Calu3 (cell line): ENCODE measurements around the gene VWA2. TPM values are rescaled to one million over a fixed set of nuclear protein-coding genes. Genes with fewer than 3 reads are reported as not detected.
"Not testable (repeated sequence)": the region's sequence is repeated elsewhere in the genome, so short reads cannot be mapped to it uniquely, and the experiment has no call there.

Experiments
- BruUV-seq: library from RNA; stranded (reverse); fragments of 400-500 nt; replicated peaks from 2 replicates; lab custom pipeline; 2021; lab: Mats Ljungman, UMichigan
- CTCF ChIA-PET: fragments of 300-600 bp; sonication (Branson Sonifier 250); formaldehyde crosslinking; loops from one replicate; lab custom pipeline; 2022; ENCODE audit warnings: antibody characterized with exemption; lab: Charles Lee
- DNase-seq: peaks from one replicate; pipeline ENCODE4 v3.0.0; 2022
- H3K27ac Mint-ChIP-seq: one replicate; pipeline ENCODE4 v1.8.0; 2022; ENCODE audit warnings: mixed read lengths; ENCODE audit not compliant: unreplicated experiment
- H3K27me3 Mint-ChIP-seq: one replicate; pipeline ENCODE4 v1.8.0; 2022; ENCODE audit warnings: mixed read lengths; ENCODE audit not compliant: unreplicated experiment
- H3K36me3 Mint-ChIP-seq: one replicate; pipeline ENCODE4 v1.8.0; 2022; ENCODE audit warnings: mild to moderate bottlenecking, moderate library complexity, mixed read lengths; ENCODE audit not compliant: insufficient read depth, unreplicated experiment
- H3K4me1 Mint-ChIP-seq: one replicate; pipeline ENCODE4 v1.8.0; 2022; ENCODE audit warnings: mild to moderate bottlenecking, low read depth, mixed read lengths; ENCODE audit not compliant: unreplicated experiment
- H3K4me3 Mint-ChIP-seq: one replicate; pipeline ENCODE4 v1.8.0; 2022; ENCODE audit warnings: mild to moderate bottlenecking, low read depth, moderate library complexity, mixed read lengths; ENCODE audit not compliant: unreplicated experiment
- H3K9me3 Mint-ChIP-seq: one replicate; pipeline ENCODE4 v1.8.0; 2022; ENCODE audit warnings: low read depth, mixed read lengths; ENCODE audit not compliant: unreplicated experiment
- intact Hi-C: fragments of 100-400 bp; cut with micrococcal nuclease; formaldehyde crosslinking; loops from one replicate; pipeline ENCODE4 v1.10.0; 2022; ENCODE audit not compliant: unreplicated experiment
- total RNA-seq: library from RNA; stranded (reverse); gene quantifications from 2 replicates; pipeline ENCODE4 v1.2.3, GENCODE V29; 2022
- TF ChIP-seq, protein P1 (sequence below): fragments of 200-600 bp; IDR thresholded peaks from one replicate; pipeline ENCODE4 v1.8.0; 2022; ENCODE audit warnings: antibody characterized with exemption; ENCODE audit not compliant: unreplicated experiment

The VWA2 gene
- total RNA-seq, 1 experiment from 2014 or later = 4.2 TPM

DNA sequence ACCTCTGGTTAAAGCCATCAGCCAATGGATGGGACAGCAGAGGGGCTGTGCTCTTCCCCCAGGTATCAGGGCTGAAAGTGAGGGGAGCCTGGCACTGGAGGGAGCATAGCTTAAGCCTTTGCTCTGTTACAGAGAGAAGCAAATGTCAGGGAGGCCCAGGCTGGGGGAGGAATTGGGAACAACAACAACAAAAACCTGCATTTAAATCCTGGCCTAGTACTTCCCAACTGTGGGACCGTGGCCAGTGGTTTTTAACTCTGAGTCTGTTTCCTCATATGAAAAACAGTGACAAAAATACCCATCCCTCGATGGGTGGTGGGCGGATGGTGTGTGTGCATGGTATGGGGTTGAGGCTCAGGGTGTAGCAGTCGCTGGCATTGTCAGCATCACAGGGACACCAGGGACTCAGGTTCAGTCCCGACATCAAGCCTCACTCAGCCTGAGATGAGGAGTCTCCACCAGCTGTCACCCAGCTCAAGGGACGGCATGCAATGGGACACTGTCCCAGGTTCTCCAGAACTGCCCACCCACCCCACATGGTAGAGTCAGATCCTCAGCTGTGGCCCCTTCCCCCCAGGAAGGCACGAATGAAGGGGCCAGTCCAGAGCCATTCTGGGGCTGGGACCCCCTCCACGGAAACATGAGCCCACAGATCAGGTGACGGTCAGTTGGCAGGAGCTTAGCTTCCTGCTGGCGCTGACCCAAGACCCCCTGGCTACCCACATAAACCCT is 90.7 kb downstream of the VWA2 start:
- no peak overlapping the region for H3K4me3 Mint-ChIP-seq
- CTCF ChIA-PET = no interaction called here

DNA sequence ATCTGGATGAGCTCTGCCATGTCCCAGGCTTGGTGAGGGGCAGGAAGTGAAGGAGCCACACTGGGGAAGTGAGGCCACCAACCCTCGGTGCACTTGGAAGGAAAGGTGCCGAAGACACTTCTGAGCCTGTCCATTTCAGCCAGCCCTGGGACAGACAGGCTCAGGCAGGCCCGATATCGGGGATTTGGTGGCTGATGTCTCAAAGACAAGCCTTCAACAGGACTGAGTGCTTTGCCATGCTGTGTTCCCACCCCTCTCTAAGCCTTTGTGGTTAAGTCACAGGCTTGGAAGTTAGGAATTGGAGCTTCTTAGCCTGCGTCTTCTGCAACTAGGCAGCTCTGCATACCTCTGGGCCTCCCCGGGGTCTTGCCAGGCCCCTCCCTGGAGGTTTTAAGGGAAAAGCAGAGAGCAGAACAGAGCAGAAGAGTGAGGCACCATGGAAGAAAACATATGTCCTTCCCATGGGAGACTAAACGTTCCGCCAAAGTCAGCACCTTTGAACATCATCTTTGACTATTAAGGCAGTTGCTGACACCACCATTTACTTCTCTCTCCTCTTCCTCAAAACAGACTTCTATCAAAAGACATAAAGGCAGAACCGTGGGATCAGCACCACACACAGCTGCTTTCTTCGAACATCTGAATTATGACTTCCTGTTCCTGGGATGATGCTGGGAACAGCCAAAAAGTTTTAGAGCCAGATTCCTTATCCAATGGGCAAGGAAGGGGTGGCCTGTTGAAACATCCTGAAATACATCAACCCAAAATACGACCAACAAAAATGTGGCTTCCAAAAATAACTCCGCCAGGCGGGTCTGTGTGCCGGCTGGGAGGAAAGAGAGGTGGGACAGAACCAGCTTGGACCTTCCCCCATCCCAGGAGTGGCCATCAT is 93.5 kb downstream of the VWA2 start:
- H3K36me3 Mint-ChIP-seq = no peaks in the 10 kb centered on the region
- no peak overlapping the region for H3K4me3 Mint-ChIP-seq
- TF ChIP-seq, protein P1, sequence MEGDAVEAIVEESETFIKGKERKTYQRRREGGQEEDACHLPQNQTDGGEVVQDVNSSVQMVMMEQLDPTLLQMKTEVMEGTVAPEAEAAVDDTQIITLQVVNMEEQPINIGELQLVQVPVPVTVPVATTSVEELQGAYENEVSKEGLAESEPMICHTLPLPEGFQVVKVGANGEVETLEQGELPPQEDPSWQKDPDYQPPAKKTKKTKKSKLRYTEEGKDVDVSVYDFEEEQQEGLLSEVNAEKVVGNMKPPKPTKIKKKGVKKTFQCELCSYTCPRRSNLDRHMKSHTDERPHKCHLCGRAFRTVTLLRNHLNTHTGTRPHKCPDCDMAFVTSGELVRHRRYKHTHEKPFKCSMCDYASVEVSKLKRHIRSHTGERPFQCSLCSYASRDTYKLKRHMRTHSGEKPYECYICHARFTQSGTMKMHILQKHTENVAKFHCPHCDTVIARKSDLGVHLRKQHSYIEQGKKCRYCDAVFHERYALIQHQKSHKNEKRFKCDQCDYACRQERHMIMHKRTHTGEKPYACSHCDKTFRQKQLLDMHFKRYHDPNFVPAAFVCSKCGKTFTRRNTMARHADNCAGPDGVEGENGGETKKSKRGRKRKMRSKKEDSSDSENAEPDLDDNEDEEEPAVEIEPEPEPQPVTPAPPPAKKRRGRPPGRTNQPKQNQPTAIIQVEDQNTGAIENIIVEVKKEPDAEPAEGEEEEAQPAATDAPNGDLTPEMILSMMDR = no peak
- intact Hi-C loops = no loop called here
- H3K9me3 Mint-ChIP-seq = no peaks in the 10 kb centered on the region
- no peak for DNase-seq
- peaks cover 12% of the 10 kb centered on the region for H3K27me3 Mint-ChIP-seq
- CTCF ChIA-PET = no interaction called here
- BruUV-seq = no TSS peak
- H3K4me1 Mint-ChIP-seq = no peaks in the 10 kb centered on the region
- H3K27ac Mint-ChIP-seq = no peak overlapping the region

More for the DNA sequence above, 90.7 kb downstream of the VWA2 start:
- BruUV-seq = no TSS peak
- Mint-ChIP-seq H3K27me3 (peaks cover 12% of the 10 kb centered on the region), H3K36me3 (no peaks in the 10 kb centered on the region), H3K9me3 (no peaks in the 10 kb centered on the region), H3K27ac (no peak overlapping the region), H3K4me1 (no peaks in the 10 kb centered on the region)
- no peak for DNase-seq
- TF ChIP-seq, protein P1 = no peak
- intact Hi-C loops = no loop called here

GRCh38 chr10:114333441-114333840 is 94.4 kb downstream of the VWA2 start:
- peaks cover 12% of the 10 kb centered on the region for H3K27me3 Mint-ChIP-seq
- H3K4me1 Mint-ChIP-seq, BruUV-seq, H3K4me3 Mint-ChIP-seq, H3K36me3 Mint-ChIP-seq, CTCF ChIA-PET, intact Hi-C loops, H3K27ac Mint-ChIP-seq, DNase-seq, H3K9me3 Mint-ChIP-seq: not testable (repeated sequence)

DNA sequence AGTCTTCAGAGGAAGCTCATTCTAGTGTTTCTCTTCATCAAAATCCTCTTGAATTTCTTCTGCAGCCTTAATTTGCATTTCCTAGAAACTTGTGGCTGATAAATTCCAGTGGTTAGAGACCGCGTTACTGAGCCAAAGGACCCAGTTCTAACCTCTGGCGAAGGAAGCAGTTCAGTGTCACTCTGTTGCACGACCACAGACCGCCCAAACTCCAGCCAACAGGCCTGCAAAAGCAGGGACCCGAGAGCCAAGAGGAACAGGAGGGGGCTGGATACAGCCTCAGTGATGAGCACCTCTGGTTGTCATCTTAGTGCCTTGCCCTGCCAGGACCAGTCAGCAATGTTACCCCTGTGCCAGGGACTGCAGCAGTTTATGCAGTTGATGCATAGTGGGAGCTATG is 95.2 kb downstream of the VWA2 start:
- no peaks in the 10 kb centered on the region for H3K9me3 Mint-ChIP-seq

More for the DNA sequence above, 95.2 kb downstream of the VWA2 start:
- Mint-ChIP-seq H3K27me3 (peaks cover 12% of the 10 kb centered on the region), H3K4me3 (no peak overlapping the region), H3K27ac (no peak overlapping the region), H3K4me1 (no peaks in the 10 kb centered on the region), H3K36me3 (no peaks in the 10 kb centered on the region)
- intact Hi-C loops = no loop called here
- CTCF ChIA-PET = no interaction called here
- DNase-seq = no peak
- no TSS peak for BruUV-seq
- TF ChIP-seq, protein P1 = no peak
